HG03103 (cell line): ENCODE results near the gene RXRA.

Source experiments
- ATAC-seq: cut with Tn5 transposase; IDR thresholded peaks from one replicate; pipeline ENCODE4 v1.9.1; 2021; ENCODE audit warnings: low read depth; ENCODE audit not compliant: unreplicated experiment

Gene RXRA

DNA sequence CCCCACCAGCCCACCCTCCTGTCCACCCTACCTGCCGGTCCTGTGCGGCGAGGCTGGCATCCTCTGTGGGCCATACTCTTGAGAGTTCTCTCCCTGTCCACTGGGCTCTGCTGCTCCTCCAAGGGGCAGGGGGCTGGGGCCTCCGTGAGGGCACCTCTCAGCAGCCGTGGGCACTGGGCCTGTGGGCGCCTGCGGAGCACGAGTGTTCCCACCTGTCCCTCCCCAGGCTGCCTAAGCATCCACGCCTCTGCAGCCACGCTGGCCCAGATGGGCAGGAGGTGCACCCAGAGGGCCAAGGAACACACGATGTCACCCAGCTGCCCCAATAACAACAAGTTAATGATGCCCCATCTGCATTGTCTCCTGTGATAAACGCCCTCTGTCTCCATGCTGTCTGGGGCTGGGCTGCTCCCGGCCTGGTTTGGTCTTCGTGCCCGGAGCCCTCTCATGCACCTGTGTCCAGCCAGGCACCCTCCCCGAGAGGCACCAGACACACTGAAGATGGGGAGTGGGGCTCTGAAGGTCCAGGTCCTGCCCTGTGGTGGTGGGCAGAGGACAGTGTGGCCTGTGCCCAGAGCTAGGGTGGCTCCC lies 114.5 kb downstream of the RXRA start:
- no peak for ATAC-seq

DNA sequence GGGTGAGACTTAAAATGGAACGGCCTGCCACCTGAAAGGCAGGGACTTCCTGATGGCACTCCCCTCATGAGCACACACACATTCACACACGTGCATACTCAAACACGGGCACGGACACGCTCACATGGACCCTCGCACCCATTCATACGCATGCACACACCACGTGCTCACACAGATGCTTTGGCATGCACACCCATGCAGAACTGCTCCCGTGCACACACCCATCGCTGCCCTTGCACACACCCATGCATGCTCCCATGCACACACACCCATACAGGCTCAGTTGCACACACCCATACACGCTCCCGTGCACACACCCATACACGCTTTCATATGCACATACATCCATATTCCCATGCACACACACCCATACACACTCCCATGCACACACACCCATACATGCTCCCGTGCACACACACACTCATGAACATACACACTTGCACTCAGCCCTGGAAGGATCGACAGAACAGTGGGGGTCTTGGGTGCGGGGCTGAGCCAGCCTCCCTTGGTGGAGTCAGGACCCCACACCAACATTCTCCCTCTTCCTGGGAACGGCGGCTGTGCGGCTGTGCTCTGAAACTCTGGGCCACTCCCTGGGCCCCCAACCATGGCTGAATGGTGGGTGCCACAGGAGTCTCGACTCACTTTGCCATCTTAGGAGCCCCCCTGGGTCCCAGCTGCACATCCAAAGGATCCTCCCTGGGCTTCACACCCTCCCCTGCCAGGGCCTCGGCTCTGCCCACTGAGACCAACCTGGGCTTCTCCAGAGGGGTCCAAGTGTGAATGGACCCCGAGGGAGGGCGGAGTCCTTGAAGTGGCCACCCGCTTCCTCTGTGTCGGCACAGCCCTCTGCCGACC lies 115.2 kb downstream of the RXRA start:
- ATAC-seq = no peak

DNA sequence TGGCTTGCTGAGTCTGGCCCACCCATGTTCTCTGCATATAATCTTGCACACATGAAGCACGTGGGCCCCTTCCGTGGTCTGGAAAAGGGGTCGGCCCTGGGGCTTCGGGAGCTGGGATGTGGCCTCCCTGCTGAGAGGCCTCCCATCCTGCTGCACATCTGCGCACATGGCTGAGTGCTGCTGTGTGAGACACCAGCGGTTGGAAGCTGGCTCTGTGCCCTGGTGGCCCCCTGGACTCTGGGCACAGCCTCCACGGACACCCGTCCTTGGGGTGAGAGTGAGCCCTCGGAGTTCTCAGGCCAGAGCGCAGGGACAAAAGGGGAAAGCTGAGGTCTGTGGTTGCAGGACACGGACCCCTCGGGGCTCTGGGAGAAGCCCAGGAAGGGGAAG lies 115.8 kb downstream of the RXRA start:
- ATAC-seq = no peak

DNA sequence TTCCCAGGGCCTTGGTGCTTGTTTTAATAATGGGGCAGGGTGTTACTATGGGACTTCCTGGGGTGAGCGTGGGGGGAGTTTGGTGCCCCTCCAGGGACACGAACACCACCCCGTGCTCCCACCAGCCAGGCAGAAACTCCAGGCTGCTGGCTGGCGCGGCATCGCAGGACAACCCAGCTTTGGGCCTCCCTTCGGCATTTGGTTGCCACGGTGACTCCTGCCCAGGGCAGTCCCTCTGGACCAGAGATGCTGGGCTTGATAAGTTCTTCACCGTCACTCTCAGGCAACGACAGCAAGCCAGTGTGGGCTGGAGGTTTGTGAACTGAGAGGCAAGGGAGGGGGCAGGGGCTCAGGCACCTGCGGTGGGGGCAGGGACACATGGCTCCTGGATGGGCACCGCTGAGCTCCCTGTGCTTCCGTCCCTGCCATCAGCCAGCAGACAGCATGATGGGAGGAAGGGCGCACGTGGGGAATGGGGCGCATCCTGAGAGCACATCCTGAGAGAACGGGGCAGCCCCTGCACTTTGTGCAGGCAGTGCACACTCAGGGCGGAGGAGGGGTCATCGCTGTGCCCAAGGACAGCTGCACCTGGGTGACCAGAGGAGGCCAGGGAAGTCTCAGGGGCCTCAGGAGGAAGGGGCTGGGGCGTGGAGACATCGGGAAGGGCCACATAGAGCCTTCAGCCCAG lies 116.4 kb downstream of the RXRA start:
- no peak for ATAC-seq

DNA sequence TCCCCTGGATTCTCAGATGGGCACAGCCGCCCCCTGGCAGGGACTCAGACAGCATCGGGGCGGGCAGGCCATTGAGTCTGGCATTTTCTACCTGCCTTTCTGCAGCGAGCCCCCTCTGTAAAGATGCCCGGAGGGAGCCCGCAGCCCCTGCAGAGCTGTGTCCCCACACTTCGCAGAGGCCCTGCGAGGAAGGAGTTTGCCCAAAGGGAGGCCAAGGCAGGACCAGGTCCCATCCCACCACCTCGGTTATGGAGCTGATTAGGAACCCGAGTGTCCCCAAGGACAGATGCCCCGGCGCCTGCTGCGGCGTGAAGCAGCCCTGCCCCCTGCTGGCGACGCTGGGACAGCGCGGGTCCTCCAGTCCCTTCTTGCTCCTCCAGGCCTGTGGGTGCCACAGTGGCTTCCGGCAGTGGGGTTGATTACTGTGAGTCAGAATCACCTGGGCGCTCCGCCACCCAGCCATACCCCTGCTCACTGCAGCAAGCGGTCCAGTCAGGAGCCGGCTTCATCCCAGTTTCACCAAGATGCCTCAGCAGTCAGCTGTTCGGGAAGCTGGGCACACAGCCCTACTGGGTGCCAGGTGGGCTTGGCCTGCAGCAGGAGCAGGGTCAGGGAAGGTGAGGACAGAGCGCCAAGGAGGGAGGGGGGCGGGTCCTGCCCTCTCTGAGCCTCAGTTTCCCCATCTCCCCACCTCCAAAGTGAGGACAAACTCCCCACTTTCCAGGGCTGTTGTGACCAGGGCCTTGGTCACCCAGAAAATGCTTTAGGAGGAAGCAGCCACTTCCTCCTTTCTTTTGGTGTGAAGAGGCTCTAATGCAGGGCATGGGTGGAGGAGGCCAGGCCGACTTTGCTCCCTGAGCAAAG lies 117.2 kb downstream of the RXRA start:
- peak; percentile 81 for ATAC-seq

DNA sequence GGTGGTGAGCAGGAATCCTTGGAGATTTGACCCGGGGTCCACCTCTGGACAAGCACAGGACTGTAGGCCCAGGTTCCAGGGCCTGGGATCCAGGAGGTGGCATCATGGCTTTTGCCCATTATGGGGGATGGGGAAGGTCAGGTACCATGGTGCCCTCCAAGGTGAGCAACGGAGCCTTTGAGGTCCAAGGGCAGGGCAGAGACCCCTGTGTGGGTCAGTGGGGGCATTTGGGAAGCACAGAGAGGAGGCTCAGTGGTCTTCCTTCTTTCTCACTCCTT lies 117.7 kb downstream of the RXRA start:
- ATAC-seq = no peak

DNA sequence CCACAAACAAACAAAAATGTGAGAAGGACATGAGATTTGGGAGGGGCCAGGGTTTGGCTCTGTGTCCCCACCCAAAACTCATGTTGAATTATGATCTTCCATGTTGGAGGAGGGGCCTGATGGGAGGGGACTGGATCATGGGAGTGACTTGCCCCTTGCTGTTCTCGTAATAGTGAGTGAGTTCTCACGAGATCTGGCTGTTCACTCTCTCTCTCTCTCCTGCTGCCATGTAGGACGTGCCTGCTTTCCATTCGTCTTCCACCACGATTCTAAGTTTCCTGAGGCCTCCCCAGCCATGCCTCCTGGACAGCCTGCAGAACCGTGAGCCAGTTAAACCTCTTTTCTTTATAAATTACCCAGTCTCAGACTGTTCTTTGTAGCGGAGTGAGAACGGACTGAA lies 118.7 kb downstream of the RXRA start:
- no peak for ATAC-seq

DNA sequence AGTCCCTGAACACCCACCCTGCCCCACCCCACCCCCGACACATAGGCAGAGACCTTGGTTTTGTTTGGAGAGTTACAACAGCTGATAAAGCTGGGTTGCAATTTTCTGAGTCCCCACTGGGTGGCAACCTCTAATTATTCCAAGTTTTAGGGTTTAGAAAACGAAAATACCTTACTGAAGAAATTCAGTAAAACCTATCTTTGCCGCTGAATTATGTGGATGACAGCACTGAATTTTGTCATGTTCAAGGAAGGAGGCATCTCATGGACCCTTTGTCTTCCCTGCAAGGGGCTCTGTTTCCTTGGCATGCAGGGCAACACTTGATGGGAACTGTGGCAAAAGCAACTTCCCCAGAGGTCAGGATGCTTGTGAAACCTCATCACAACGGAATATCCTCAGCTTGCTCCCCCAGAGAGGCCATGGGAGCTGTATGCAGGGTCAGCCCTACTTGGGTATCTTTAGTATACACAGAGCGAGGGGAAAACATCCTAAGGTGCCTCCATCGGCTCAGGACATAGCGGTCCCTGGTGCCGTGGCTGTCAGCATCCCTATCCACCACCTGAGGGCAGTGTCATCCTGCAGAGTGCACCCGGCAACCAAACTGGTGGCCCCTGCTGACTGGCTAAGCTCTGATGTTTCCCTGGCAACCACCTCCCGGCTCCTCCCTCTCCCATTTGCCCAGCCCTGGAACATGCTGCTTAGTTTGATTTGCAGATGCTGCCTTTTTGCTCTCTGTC lies 123.1 kb downstream of the RXRA start:
- peak; percentile 74 for ATAC-seq

DNA sequence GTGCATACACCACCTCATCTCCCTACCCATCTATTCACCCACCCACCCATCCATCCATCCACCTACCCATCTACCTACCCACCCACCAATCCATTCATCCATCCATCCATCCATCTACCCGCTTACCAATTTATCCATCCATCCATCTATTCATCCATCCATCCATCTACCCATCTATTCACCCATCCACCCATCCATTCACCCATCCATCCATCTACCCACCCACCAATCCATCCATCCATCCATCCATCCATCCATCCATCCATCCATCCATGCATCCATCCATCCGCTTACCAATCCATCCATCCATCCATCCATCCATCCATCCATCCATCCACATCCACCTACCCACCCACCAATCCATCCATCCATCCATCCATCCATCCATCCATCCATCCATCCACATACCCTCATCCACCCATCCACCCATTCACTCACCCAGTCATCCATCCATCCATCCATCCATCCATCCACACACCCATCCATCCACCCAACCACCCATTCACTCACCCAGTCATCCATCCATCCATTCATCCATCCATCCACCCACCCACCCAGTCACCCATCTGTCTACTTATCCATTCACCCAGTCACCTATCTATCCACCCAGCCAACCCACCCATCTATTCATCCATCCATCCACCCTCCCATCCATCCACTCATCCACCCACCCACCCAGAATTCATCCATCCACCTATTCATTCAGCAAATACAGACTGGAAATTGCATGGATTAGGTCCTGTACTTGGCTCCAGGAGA lies 125.6 kb downstream of the RXRA start:
- ATAC-seq = no peak

DNA sequence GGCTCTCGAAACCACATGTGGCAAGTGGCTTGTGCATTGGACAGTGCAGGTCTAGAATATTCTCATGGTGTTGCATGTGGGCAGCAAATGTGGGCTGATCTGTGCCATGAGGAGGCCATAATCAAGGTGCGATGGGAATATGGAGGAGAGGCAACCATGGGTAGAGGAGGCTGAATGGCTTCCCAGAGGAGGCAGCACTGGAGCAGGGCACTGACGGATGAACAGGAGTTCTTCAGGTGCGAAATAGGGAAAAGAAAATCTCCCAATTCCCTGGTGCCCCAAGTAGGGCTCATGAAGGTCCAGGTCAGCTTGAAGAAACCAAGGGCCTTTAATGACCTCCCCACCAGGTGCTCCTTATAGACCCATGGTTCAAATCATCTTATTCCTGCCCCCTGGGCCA lies 126.5 kb downstream of the RXRA start:
- ATAC-seq = no peak

DNA sequence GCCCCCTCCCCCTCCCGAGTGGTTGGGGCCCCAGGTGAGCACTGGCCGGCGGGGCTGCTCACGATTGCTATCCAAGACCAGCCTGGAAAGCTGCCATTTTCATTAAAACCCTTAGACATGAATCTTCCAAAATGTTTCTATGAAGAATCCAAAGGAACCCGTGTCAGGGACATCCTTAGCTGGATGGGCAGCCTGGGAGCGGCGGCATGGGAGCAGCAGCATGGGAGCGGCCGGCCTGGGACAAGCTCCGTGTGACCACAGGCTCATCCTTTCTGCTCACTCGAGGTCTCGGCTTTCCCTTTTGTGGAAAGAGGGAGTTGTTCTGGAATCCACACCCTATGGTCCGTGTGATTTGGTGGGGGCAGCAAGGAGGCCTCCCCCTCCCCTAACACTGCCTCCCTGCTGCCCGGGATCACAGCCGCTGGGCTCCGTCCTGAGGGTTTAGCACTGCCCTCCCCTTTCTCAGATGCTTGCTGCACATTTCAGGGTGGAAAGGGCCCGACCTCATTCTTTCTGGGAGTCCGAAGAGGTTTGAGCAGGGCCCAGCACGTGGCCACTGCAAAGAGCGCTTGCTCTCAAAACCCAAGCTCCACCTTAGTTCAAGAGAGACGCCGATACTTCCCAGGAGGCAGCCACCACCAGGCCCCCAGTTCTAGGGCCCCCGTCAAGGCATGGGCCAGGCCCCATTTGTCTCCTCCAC lies 127.7 kb downstream of the RXRA start:
- ATAC-seq = no peak

DNA sequence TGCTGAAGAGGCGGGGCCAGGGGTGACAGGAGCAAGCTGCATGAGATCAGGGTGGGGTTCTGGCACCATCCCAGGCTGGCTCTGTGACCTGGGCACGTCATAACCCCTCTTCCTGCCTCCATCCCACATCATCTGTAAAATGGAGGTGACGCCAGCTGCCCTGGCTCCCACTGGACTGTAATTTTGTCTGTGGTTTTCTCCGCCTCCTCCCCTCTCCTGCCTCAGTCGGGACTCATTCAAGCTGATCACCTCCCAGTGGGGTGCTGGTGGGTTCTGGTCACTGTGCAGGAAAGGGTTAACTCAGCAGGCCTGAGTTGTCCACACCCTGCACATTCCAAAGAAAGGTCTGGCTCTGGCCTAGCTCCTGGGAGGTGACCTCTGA lies 128.2 kb downstream of the RXRA start:
- ATAC-seq = no peak

DNA sequence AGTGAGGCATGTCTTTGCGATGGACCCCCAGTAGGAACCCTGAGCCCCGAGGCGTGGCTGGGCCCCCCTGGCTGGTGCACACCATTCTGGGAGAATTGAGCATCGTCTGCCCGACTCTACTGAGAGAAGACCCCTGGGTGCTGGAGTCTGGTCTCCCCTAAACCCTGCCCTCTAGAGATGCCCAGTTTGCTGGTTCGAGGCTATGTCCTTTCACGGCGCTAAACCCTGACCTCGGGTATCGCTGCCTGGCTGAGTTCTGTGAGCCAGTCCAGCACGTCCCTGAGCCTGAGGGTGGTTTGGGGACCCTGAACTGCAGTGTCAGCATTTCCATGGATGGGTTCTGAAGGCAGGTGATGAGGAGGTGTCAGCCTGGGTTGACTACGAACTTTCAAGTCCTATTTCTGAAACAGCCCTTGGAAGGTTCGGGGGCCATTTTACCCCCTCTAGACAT lies 128.8 kb downstream of the RXRA start:
- no peak for ATAC-seq

DNA sequence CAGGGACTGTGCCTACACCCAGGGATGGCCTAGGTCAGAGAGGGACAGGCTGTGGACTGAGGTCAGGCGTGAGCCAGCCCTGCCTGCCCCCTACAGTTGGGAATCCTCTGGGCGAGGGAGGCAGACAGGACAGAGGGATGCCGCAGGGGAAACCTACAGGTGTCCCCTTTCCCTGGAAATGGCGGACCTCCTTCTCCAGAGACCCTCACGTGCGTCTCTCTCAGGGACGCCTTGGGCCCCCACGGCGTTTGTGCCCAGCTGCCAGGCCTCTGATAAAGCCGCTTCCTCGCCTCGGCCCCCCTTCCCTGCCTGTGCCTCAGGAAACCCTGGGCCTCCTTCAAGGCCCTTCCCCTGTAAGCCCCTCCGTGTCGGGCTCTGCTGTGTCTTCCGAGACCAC lies 129.3 kb downstream of the RXRA start:
- ATAC-seq = no peak

DNA sequence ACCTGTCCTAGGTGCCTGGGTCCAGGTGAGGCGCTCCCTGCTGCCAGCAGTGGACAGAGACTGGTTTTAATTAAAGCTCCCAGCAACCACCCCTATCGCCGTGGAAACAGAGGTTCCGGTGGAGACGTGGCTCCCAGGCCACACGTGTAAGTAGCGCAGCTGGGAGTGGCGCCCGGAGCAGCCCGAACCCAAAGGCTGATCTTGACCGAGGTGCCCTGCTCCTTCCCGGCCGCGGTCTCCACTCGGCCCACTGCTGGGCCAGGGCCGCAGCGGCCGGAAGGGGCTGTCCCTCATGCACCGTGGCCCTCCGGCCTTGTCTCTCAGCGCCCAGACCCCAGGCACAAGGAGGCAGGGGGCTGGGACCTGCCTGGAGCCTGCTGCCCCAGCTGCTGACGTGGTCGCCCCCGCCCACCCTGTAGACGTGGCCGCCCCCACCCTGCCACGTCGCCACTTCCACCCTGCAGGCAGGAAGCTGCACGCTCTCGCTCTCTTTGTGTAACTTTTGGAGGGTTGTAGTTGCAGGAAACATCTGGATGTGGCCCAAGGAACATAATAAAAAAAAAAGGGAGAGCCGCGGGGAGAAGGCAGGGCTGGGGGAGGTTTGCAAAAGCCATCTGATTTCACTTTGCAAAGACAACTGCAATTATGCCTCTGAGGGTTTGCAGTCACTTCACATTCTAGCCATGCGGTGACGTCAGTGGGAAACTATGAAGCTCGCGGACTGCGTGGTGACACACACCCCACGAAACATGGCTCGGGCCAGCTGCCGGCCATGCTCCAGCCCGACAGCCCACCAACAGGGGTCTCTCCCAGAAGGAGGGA lies 129.9 kb downstream of the RXRA start:
- ATAC-seq = no peak

DNA sequence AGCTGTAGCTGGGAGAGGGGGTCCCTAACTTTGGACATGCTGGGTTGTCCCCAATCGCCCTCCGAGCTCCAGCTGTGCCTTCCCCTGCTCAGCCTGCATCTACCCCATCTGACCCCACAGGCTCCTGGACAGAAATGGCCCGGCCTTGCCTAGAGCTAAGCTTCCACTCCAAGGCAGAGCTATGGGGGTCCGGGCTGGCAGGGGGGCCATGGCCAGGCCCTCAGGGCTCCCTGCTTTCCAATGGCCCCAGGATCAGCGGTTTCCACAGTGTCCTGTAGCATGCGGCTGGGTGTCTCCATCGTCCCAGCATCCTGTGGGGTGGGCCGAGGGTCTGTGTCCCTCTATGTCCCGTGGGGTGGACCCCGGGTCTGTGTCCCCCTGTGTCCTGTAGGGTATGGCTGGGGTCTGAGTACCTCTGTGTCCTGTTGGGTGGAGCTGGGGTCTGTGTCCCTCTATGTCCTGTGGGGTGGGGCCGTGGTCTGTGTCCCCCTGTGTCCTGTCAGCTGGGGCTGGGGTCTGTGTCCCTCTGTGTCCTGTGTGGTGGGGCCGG lies 130.6 kb downstream of the RXRA start:
- no peak for ATAC-seq

DNA sequence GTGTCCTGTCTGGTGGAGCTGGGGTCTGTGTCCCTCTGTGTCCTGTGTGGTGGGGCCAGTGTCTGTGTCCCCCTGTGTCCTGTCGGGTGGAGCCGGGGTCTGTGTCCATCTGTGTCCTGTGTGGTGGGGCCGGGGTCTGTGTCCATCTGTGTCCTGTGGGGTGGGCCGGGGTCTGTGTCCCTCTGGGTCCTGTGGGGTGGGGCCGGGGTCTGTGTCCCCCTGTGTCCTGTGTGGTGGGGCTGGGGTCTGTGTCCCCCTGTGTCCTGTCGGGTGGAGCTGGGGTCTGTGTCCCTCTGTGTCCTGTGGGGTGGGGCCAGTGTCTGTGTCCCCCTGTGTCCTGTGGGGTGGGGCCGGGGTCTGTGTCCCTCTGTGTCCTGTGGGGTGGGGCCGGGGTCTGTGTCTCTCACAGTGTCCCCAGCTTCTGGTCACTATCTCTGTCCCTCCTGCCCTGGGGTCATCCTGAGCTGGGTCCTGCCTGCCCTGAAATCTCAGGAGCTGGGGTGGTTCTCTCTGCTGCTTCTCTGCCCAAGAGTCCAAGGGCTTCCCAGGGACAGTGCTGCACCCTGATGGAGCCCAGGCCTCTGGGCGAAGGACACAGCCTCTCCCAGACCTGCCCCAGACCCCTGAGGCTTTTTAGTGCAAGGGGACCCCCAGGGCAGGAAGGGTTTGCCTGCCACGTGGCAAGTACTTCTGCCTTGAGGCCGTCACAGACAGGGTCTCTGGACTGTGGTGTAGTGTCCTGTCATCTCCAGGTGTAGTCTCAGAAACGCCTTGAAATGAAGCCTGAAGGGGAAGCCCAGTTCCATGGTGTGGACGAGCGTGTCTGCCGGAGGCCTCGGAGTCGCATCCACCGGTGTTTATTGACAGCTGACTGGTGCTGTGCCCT lies 131.3 kb downstream of the RXRA start:
- no peak for ATAC-seq
